Fibroblast of skin of abdomen (primary cell): ENCODE measurements around the gene TFF3.
A peak's percentile ranks its signal among the peaks of the same experiment; 100 is the strongest.

Experiments used
- DNase-seq: peaks from one replicate; pipeline ENCODE4 v3.0.0-alpha.2; 2013

The TFF3 gene

GRCh38 chr21:42346866-42347600 lies 31.8 kb upstream of the TFF3 start:
- DNase-seq = no peak

- DNase-seq = no peak
Observed at GRCh38 chr21:42346441-42346840, 31.2 kb upstream of the TFF3 start.

DNA sequence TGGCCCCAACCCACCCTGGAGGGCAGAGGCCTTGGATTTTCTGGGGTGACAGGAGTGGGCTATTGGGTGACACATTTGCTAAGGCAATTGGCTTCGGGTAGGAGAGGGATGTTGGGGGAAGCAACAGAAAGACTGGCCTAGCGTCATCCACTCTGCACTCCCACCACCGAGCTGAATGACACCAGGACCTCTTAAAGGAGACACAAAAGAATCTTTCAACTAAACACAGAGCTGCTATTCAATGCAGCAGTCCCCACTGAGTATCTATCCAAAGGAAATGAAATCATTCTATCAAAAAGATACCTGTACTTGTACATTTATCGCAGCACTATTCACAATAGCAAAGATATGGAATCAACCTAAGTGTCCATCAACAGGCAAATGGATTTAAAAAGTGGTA lies 29.4 kb upstream of the TFF3 start:
- DNase-seq = no peak

GRCh38 chr21:42343963-42344510 lies 28.8 kb upstream of the TFF3 start:
- no peak for DNase-seq

DNA sequence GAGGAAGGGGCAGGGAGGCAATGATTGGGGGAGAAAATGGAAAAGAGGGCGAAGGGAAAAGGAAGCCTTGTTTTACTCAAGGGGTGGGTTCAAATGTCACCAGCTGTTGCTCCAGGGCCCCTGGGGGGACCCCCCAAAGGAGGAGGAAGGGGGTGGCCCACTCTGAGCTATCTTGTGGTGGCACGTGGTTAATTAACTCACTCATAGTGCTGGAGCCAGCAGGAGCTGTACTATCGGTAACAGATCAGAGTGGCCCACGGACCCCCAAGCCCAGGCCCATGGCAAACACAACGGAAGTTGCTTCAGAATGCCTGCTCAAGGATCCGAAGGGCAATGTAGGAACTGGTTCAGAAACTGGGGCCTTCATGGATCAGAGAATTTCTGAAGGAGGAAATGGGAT lies 28.3 kb upstream of the TFF3 start:
- DNase-seq = no peak

GRCh38 chr21:42343101-42343500 lies 27.9 kb upstream of the TFF3 start:
- DNase-seq = no peak

DNA sequence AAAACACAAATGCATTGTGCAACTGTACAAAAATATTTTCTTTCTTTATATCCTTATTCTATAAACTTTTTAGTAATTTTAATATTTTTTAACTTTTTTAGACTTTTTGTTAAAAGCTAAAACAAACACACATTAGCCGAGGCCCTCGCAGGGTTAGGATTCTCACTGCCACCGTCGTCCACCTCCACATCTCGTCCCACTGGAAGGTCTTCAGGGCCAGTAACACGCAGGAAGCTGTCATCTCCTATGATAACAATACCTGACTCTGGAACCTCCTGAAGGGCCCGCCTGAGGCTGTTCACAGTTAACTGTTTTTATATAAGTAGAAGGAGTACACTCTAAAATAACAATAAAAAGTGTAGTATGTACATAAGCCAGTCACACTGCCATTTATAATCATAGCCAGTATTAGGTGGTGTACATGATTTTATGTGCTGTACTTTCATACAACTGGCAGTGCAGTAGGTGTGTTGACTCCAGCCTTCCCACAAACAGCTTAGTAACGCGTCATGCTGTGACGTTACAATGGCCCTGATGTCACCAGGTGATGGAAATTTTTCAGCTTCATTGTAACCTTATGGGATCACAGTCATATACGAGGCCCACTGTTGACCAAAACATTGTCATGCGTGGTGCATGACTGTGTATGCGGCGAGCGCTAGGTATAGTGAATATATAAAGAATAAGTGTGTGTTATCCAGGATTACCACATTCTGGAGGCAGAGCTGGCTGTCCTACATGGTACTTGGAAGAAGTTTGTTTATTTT lies 26.8 kb upstream of the TFF3 start:
- DNase-seq = no peak

DNA sequence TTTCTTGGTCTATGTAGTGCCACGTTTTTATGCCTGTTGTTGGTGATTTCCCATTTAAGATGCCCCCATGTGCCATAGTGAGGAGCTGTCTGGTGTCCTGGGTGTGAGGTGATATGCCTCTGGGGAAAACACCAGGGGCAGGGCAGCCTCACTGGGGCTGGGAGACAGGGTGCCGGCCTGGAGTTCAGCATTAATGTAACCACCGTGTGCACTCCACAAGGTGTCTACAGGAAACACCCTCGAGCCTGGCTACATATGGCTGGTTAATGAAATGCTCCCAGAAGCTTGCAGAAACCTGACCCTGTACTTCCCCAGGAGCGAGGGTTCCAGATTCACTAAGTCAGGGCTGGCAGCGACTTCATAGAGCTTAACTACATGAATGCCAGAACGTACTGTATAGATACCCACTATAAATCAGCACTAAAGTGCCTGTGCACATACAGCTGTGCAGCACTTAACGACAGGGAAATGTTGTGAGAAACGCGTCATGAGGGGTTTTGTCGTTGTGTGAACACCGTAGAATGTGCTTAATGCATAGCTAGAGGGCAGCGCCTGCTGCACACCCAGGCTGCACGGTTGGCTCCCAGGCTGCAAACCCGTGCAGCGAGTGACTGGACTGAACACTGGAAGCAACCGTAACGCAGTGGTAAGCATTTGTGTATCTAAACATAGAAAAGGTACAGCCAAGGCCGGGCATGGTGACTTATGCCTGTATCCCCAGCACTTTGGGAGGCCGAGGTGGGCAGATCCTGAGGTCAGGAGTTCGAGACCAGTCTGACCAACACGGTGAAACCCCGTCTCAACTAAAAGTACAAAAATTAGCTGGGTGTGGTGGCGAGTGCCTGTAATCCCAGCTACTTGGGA lies 25.2 kb upstream of the TFF3 start:
- no peak for DNase-seq

DNA sequence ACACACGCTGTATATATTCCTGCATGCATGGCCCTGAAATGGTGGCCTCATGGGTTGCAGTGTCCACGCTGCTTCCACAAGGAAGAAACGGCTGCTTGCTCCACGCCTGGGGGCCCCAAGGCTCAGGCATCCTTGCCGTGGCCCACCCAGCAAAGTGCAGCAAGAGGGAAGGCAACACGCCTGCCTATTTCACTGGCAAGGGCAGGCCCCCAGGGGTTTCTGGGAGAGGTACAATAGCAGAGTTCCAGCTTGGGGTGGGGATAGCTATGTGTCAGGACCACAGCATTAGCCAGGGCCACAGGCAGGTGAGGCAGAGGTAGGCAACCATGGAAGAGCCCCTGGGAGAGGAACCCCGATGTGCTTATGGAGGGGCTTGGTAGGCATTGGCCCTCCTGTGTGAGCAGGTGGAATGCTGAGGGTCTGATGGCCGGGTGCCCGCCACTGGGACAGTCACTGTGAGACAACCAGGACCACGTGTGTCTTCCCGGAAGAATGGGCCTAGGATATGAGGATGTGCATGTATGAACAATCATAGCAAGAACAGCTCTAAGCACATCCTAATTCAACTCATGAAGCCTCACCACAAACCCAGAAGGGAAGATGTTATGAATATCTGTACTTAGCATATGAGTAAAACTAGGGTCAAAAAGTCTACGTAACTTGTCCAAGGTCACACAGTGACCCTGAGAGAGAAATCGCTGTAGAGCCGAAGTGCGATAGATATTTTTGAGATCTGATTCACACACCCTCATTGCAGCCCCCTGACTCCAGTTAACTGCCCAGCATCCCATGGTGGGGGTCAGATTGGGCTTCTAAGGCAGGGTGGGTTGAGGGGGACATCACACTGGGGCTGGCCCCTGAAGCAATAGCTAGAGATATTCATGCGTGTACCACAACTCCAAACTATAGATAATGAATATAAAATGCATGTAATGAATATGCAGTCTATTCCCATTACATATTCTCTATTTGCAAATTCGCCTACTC lies 23.8 kb upstream of the TFF3 start:
- DNase-seq = no peak

DNA sequence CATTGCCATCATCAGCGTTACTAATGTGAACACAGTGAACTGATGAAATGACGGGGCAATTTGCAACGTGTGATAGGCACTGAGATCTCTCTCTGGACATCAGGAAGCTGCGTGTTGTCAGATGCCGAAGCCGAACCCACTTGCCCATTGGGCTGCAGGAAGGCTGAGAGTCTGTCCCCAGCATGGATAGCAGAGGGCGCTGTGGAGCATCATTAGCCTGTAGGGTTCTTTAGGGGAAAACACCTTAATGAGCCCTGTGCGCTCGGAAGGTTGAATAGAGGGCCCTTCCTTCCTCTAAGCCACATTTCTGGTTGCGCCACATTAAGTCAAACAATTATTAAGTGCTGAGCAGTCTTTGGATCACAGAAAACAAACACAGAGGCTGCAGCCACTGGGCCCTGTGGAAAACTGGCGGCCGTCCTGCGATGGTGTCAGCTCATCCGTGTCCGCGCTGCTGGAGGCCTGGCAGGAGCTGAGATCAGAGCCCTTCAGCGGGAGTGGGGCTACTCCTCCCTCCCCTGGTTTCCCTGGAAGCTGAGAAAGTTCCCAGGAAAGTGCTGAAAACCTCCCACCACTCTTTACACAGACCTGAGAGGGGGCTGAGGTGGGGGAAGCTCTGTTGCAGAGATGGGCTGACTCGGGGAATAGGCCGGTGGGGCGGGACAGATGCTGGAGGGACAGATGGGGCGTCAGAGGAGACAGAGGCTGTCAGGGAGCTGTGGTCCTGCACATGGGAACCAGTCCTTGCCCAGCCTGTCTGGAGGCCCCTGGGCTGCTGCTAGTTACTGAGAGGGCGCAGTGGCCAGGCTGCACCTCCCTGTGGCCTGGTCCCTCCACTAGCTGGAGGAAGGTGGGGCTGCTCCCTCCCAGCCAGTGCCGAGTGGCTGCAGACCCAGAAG lies 22.9 kb upstream of the TFF3 start:
- peak; percentile 10 for DNase-seq

GRCh38 chr21:42337276-42337675 lies 22.1 kb upstream of the TFF3 start:
- DNase-seq = no peak

GRCh38 chr21:42336054-42336453 lies 20.8 kb upstream of the TFF3 start:
- peak; percentile 12 for DNase-seq

- DNase-seq = no peak
Observed at GRCh38 chr21:42332557-42333317, 17.5 kb upstream of the TFF3 start.

DNA sequence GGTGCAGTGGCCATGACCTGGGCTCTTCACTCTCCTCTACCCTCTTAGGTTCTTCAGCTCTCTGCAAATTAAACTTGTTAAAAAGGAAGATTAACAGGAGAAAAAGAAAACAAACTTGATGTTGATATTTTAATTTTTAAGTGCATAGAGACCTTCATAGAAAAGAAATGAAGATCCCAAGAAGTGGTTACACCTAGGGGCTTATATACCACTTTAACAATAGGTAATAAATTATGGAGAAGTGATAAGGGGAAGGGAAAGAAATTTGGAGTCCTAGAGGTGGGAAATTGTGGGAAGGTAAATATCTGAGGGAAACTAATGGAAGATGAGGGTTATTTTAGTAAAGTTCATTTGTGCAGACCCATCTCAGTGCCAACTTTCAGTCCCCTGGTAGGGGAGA lies 16.5 kb upstream of the TFF3 start:
- no peak for DNase-seq

DNA sequence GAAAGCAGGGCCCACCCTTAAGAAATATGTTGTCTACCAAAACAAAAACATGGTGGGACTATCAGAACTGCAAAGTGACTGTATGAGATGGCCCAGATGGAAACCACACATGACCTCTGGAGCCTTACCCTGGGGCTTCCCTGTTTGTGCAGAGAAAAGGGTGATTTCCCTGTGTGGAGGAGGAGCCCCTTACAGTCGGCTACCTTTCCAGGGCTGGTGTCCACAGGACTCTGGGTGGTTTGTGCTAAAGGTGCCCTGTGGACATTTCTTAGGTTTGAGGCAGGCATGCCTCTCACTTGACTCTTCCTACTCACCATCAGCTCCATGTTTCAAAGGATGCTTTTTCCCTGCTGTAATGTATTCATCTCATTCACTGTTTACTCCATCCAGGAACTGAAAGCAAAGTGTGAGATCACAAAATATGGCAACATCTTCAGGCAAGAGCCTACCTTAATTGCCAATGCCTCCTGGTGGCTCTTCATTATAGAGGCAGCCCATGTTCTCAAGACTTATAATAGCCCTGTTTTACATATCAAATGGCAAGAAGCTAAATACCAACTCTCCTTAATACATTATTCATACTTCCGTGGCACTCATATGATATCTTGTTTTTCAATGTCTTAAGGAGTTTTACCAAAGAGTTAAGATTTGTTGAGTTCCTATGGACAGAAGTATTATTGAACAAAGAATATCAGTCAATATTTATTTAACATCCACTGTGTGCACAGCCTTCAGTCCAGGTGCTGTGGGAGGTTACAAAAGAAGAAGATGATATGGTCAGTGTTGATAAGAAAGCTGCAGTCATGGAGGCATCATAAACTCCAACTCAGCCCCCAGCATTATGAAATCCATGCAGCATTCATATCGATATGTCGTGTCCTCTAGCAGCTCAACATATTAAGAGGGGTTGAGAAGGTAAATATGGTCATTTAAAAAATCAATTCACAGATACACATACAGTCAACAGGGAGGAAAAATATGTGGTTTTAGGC lies 15.5 kb upstream of the TFF3 start:
- DNase-seq = no peak

DNA sequence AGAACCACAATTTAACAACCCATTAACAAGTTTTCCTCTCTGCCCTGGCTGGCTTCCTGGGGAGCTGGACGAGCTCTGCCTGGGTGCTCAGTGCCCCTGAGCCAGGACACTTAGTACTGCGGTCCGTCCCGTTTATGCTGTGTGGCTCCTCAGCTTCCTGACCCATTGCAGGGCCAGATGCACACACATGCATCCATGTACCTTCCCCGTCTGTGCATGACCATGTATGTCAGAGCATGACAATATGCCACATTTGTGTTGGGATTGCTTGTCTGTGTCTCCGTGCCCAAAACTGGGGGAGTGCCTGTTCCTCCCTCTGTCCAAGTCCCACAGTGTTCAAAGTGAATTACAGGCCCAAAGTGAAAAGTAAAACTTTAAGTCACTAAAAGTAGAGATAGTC lies 9.7 kb upstream of the TFF3 start:
- no peak for DNase-seq

DNA sequence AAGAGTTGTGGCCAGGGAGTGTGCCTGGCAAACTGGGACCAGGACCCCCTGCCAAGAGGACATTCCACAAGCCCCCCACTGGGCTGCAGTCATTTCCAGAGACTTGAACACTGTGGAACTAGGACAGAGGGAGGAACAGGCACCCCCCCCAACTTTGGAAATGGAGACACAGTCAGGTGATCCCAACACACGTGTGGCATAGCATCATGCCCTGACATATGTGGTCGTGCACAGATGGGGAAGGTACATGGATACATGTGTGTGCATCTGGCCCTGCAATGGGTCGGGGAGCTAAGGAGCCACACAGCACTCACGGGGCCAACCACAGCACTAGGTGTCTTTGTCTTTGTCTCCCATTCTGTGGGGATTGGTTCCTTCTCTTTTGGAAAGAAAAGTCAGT lies 6.6 kb upstream of the TFF3 start:
- no peak for DNase-seq

- no peak for DNase-seq
Observed at GRCh38 chr21:42321231-42321630, 6.0 kb upstream of the TFF3 start.

- DNase-seq = no peak
Observed at GRCh38 chr21:42320791-42321190, 5.6 kb upstream of the TFF3 start.
